GM21367 (cell line): ENCODE measurements around the gene GRID2.

Experiments
- ATAC-seq: cut with Tn5 transposase; IDR thresholded peaks from one replicate; pipeline ENCODE4 v1.9.1; 2021; ENCODE audit not compliant: unreplicated experiment

The GRID2 gene

DNA sequence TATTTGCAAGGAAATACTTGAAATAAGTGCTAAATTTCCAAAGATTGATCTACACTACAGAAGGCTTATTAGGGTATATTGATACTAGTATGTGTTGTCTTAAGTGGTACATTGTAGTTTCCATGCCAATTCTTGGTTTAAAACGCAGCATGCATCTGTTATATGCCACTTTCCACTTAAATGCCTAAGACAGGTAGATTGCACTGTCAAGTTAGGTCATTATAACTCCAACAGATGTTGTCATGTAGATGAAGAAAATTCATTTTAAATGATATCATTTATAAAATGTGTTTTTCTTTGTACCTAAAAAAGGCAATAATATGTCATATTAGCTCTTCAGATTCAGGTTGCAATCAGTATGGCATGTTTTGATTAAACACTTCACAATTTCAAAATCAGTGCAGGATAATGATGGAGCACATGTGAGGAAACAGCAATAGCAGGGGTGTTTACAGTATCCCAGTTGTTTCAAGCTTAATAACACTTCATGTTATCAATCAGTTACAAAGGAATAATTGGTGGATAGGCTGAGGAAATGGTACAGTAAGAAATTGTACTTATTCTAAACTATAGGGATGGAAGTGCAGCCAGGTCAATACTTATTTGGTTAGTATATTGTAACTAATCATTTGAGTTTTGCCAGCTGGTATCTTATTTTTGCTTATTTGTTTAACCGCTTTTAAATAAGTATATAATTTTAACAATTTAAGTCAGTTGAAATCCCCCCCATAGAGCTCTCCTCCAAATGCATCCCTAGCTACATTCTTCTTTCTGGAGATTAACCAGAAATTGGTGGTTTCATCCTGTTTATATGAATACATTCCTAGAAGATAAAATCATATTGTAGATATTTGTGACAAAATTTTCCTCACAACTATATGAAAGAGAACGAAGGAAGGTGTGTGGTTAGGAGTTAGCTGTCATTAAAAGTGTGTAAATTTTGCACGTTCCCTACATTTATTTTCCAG is 1070.4 kb downstream of the GRID2 start:
- ATAC-seq: no peak

DNA sequence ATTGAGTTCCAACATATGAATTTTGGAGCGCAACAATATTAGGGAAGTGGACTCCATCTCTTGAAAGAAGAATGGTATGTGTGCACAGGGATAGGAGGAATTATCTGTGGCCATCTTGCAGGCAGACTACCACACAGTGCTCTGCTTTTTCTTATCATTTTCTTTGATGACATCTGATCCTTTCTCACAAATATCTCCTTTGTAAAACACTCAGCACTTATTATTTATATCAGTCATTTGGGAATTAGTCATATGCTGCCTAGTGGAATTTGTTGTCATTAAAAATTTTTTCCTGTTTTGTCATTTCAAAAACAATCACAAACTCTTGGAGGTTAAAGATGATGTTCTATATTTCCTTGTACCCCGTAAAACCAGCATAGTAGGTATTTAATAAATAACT is 1080.5 kb downstream of the GRID2 start:
- no peak for ATAC-seq

DNA sequence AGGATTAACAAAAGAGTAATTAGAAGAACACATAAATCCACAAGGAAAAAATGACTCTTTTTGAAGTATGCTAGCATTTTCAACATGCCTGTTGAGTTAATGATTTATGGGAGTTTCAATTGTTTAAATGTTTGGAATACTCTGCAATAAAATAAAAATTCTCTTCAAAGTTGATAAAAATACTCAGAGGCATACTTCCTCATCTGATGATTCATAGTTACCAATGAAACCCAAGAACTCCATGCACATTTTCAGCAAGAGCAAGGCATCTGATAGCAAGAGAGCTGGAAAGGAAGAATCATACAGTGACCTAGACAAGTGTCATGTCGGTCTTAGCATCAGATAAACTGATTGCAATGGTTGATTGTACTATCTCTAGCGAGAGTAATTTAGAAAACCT is 1081.1 kb downstream of the GRID2 start:
- ATAC-seq: no peak

DNA sequence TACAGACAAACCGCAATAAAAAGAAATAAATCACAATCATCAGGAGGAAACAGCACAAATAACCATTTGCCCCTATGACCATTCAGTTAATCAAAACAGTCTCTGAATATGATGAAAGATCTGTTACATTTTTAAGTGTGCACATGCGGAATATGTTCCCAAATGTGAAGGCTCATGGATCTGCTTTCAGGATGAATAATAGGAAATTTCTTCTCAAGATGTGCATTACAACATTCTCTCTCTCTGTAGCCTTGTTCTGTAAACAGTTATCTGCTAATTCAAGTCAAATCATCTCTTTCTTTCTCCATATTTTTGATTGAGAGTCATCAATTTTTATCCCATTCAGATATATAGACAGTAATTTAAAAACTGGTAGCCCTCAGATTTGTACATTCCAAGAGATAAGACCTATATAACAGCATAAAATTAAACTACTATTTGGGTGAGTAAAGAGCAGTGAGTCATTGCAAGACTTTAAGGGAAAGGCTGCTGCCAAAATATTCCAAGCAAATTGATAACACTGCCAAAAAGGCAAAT is 1090.8 kb downstream of the GRID2 start:
- ATAC-seq: no peak

DNA sequence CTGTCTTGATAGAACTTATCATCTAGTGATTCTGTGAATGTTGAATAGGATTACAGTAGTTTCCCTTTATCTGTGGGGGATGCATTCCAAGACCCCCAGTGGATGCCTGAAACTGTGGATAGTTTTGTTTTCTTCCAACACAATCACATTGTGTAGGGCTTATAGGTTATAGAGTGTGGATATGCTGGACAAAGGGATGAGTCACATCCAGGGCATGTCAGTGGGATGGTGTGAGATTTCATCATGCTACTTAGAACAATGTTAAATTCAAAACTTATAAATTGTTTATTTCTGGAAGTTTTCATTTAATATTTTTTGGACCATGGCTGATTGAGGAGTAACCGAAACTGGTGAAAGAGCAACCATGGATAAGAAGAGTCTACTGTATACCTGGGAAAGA is 1092.5 kb downstream of the GRID2 start:
- ATAC-seq: no peak

DNA sequence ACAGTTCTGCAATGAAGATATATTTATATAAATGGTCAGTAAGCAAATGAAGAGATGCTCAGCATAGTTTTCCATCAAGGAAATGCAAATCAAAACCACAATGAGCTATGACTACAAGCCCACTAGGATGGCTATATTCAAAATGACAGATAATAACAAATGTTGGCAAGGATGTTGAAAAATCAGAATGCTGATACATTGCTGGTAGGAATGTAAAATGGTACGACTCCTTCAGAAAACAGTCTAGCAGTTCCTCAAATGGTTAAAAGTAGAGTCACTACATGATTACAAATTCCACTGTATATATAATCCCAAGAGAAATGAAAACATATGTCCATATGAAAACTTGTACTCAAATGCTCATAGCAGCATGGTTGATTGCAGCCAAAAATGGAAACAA is 1099.8 kb downstream of the GRID2 start:
- ATAC-seq: no peak

DNA sequence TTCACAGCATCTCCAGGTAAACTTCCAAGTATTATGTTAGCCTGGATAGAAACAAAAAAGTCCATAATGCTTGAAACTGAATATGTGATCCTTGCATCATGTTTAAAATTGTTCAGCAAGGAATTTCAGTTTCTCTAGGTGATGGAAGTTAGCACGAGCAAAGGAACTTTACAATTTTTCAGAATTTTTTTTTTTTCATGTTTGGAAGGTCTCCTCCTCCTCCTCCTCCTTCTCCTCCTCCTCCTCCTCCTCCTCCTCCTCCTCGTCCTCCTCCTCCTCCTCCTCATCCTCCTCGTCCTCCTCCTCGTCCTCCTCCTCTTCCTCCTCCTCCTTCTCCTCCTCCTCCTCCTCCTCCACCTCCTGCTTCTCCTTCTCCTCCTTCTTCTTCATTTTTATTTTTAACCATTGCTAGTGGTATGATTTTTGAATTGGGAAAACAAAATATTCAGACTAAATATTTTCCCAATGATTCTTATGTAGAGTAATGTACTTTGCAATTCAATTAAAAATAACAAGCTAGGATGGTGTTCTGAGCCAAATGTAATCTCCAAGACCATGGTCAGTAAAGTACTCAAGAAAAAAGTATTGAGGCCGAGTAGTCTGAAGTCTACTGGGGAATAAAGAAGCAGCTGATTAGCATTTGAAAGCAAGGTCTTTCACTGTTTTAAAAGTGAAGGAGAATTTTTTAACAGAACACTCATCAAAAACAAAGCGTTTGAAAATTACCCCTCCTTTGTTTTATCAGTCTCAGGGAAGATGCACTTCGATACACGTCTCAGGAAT is 1103.9 kb downstream of the GRID2 start:
- ATAC-seq: no peak

DNA sequence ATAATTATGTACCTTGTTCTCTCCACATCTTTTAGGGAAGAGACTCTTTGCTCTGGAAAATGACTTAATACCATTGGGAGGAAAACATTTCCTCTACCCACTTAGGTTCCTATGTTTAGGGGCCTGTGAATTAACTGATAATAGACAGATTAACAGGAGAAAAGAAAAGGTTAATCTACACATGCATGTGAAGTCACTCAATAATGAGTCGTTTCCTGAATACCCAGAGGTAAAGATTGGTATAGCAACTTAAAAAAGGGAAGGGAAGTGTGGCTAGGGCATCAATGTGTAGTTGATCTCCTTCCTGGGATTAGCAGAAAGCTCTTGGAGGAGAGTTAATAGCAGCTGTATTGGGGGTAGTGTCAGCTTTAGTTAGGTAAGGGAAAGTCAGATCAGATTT is 1105.3 kb downstream of the GRID2 start:
- ATAC-seq: no peak

DNA sequence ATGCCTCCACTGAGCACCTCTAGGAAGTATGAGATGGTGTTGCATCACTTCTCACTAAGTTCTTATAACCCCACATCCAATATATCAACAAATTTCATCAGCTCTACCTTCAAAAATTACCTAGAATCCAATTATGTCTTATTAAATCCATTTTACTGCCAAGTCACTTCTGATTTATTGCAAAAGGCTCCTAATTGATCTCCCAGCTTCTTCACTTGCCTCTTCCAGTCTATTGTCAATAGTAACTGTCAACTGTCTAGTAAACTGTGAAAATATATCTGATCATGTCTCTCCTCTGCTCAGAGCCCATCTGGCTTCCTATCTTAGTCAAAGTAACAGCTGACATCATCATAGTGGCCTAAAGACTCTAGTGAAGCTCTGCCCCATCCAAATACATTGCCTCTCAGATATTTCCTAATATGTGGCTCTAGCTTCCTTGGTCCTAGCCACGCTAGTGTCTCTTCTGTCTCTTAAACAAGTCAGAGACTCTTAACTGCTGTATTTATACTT is 1110.3 kb downstream of the GRID2 start:
- no peak for ATAC-seq

DNA sequence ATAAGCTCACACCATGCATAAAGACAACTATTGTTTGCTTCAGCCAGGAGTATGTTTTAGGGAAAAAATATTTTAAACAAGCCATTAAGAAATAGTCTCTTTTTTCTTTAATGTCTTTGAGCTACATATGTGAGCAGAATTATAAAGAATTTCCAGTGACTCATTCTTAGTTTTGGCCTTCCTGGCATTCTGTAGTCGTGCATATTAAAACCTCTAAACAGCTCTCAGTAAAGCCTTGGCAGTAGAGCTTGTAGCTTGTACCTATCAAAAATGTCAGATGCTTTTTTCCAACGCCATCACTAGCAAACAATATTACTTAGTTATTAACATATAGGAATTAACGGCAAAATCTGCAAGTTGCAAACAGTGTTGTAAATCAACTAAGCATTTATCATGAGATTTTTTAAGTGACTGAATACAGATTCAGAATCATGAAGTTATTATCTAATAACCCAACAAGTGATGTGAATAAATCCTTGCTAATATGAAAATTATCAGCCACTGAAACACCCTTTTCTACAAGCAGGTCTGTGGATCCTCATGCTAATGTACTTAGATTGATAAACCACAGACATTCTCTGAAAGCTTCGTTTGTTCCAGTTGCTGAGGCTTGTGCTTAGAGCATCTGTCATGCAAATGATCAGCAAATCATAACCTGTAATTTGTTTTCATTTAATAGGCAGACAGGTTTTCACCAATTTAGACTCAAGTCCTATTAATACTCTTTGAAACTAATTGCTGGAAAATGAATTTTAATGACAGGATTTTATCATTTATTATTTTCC is 1112.8 kb downstream of the GRID2 start:
- no peak for ATAC-seq

DNA sequence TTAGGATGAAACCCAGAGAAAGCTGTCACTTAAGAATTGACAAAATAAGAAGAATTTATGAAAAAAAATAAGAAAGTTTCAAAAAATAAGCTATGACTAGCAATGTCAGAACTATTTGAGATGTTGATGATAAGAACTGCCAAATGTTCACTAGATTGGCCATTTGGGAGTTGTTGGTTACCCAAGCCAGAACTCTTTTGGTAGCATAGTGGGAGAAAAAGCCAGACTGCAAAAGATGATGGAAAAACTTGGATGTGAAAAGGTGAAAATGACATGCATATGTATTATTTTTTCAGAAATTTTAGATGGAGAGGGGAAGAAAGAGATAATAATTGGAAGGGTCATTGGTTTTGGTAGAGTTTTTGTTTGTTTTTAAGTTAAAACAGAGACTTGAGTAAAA is 1127.6 kb downstream of the GRID2 start:
- no peak for ATAC-seq

DNA sequence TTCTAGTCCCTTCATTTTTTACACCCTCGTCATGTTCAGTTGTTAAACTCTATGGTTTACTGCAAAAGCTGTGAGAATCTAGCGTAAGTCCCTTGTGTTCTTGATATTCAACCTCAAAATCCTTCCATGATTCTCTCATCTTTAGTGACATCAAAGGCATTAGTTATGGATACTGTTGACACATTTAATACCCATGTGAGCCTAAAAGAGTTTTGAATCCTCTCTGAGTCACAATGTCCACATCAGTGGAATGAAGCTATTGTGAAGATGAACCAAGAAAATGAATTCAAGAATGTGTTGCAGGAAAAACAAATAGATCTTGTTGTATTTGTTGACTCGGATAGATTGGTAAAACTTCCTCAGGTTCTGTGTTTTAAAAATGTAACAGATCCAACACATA is 1130.1 kb downstream of the GRID2 start:
- no peak for ATAC-seq

DNA sequence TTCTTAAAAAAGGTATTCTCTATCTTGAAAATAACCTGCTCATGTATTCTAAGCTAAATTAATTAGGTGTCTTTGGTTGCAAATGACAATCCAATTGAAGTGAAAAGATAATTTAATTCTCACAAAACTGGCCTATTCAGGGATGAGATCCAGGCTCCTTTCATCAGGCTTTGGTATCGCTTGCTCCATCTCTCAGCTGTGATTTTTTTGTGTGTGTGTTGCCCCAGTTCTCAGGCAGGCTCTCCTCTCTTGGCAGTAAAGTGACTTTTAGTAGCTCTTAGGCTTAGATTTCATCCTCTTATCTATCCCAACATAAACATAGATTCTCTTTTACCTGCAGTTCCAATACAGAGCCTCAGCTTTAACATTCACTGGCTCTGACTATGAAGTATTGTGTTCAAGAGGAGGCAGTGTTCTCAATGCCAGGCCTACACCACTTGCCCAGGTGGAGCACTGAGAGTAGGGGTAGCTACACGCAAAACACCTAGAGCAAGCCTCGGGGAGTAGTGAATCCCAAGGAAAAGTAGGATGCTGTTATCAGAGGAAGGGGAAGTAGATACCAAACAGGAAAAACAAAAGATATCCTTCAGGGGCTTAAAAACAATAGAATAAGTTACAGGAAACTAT is 1132.3 kb downstream of the GRID2 start:
- no peak for ATAC-seq

DNA sequence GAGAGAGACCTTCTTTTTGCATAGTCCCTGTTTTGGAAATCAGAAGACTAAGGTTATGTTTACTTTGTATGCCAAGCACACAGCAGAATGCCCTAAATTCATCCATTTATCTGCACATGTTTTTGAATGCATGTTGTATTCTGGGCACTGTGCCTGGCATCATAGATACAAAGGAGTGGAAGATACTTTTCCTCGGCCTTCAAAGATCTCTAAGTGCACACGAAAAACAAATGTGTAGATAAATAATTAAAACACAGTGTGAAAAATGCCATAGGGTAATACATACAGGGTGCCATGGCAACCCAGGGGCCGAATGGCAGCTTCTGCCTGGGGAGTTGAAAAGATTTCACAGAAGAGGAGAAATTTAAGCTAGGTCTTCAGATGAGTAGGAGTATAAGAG is 1134.2 kb downstream of the GRID2 start:
- no peak for ATAC-seq

DNA sequence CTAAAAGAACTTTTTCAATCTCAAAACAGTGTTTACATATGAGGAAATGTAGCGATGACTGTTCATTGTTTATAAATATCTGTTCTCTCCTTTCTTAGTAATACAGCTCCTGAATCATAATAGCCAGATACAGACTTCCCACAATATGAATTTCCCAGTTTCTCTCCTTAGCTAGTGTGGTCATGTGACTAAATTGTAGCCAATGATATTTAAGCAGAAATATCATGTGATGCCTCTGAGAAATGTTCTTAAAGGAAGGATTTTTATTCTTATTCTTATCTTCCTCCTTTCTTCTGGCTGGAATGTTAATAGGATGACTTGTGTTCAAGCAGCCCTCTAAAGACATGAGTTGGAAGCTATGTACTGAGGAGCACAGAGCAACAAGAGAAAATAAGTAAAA is 1141.1 kb downstream of the GRID2 start:
- ATAC-seq: no peak

DNA sequence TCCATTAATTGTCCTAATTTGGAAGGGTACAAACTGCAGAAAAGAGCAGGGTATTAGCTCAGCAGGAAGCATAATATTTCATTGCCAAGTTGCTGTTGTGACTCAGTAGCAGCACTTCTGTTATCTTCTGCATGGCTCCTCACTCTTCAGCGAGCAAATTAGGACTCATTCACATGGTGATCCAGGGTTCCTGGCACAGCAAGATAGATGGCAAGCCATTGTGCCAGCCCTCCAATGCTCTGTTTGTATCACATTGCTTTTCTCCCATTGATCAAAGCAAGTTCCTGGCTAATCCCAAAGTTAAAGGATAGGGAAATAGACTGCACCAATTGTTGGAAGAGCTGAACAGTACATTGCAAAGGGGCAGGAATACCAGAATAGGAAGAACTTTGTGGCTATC is 1142.3 kb downstream of the GRID2 start:
- no peak for ATAC-seq

DNA sequence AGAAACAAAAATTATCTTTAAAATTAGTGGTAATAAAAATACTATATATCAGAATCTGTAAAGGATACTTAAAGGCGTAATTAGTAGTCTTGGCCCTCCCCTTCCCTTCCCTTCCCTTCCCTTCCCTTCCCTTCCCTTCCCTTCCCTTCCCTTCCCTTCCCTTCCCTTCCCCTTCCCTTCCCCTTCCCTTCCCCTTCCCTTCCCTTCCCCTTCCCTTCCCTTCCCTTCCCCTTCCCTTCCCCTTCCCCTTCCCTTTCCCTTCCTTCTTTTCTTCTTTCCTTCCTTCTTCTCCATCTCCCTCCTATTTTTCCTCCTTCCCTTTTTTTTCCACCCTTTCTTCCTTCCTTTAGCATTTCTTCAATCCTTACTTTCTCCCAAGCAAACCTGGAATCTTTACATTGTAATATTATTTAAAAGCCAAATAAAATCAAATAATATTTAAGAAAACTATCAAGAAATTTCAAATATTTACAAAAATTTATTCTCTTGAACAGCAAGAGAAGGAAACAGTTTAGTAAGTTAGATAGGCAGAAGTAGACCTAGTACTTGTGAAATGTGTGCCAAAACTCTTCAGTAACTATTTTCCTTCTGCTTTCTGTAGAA is 1145.0 kb downstream of the GRID2 start:
- no peak for ATAC-seq

DNA sequence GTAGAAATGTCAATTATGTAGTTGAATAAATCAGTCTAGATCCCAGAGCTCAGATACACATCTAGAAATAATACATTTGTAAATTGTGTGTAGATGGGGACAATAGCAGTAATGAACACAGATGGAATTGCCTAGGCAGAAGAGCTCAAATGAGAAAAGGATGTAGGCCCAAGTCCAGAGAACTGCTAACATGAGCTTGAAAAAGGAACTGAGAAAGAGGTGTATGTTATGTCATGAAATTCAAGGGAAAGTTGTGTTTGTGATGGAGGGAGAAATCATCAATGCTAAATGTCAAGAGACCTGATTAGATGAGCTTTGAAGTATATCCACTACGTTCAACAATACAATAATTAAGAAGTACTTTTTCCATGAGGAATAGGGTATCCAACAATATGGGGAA is 1148.2 kb downstream of the GRID2 start:
- no peak for ATAC-seq

DNA sequence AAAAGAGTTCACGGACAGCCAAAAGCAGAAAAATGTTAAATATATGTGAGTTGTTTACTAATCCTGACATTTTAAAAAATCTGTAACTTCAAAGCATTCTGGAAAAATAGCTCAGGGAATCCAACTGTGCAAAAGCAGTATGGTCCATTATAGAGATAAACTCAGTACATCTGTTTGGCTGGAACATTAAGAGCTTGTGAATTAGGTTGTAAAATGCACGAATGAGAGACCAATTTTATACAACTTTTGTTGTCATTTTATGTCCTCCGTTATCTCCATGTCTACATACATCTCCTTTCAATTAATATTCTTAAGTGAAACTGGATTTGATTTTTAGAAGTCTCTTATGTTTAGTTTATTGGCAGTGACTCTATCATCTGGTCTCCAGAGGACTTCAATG is 1157.8 kb downstream of the GRID2 start:
- no peak for ATAC-seq

DNA sequence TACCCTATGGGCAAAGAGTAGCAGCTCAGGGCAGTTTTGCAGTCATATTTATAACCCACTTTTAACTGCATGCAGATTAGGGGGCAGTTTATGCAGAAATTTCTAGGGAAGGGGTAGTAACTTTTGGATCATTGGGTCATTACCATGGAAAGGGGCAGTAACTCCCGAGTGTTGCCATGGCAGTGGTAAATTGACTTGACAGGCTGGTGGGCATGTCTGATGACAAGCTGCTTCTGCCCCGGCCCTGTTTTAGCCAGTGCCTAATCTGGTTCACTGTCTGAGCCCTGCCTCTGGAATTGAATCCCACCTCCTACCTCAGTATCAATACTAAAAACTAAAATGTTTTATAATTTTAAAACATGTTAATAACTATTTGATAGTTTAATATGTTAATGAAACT is 1162.7 kb downstream of the GRID2 start:
- no peak for ATAC-seq
